Subcutaneous abdominal adipose tissue (tissue), 5 donors: ENCODE measurements around the gene CTTNBP2.

Experiments used
- H3K27ac ChIP-seq: one replicate; pipeline ENCODE4 v1.7.0; 2013; ENCODE audit warnings: low read depth, mild to moderate bottlenecking, inconsistent platforms, low read length, moderate library complexity
- H3K27me3 ChIP-seq, 5 donors: one replicate each; pipeline ENCODE4 v1.7.0; 2013; ENCODE audit warnings: low read length in 5 of 5, inconsistent platforms in 1 of 5; ENCODE audit not compliant: control insufficient read depth in 5 of 5, insufficient read depth in 4 of 5
- H3K36me3 ChIP-seq, 5 donors: one replicate each; pipeline ENCODE4 v1.7.0; 2013; ENCODE audit warnings: low read length in 5 of 5; ENCODE audit not compliant: control insufficient read depth in 5 of 5, insufficient read depth in 5 of 5
- H3K4me1 ChIP-seq, 5 donors: one replicate each; pipeline ENCODE4 v1.7.0; 2013; ENCODE audit warnings: low read length in 5 of 5, mild to moderate bottlenecking in 3 of 5, moderate library complexity in 1 of 5; ENCODE audit not compliant: control insufficient read depth in 5 of 5, insufficient read depth in 5 of 5
- H3K4me3 ChIP-seq, 5 donors: one replicate each; pipeline ENCODE4 v1.7.0; 2013; ENCODE audit warnings: low read length in 5 of 5, low read depth in 1 of 5
- H3K9ac ChIP-seq, 5 donors: one replicate each; pipeline ENCODE4 v1.7.0; 2013; ENCODE audit warnings: low read length in 5 of 5, mild to moderate bottlenecking in 4 of 5, moderate library complexity in 3 of 5
- H3K9me3 ChIP-seq, 5 donors: one replicate each; pipeline ENCODE4 v1.7.0; 2013; ENCODE audit warnings: low read length in 5 of 5; ENCODE audit not compliant: control insufficient read depth in 5 of 5
- donor health status: healthy.
- donor health status: healthy.
- donor health status: healthy.
- donor health status: healthy.
- donor health status: healthy.

Gene CTTNBP2

GRCh38 chr7:117854186-117854585, 19.1 kb downstream of the CTTNBP2 start:
- Histone ChIP-seq H3K4me3 (no peak overlapping the region), H3K27ac (no peak overlapping the region), H3K27me3 (no peaks in the 10 kb centered on the region), H3K36me3 (peaks cover 0 to 5% (median 3%) of the 10 kb centered on the region in 5 donors), H3K9me3 (no peaks in the 10 kb centered on the region), H3K9ac (no peak overlapping the region), H3K4me1 (no peaks in the 10 kb centered on the region)

- Histone ChIP-seq H3K4me1 (no peaks in the 10 kb centered on the region), H3K27ac (no peak overlapping the region), H3K4me3 (no peak overlapping the region), H3K9me3 (no peaks in the 10 kb centered on the region), H3K9ac (no peak overlapping the region), H3K27me3 (no peaks in the 10 kb centered on the region), H3K36me3 (peaks cover 0 to 7% (median 3%) of the 10 kb centered on the region in 5 donors)
Observed at GRCh38 chr7:117848941-117849340, 24.3 kb downstream of the CTTNBP2 start.

GRCh38 chr7:117844678-117845077, 28.6 kb downstream of the CTTNBP2 start:
- no peaks in the 10 kb centered on the region for H3K9me3 ChIP-seq
- no peaks in the 10 kb centered on the region for H3K4me1 ChIP-seq
- no peaks in the 10 kb centered on the region for H3K27me3 ChIP-seq
- H3K4me3 ChIP-seq, result no peak overlapping the region
- H3K36me3 ChIP-seq, result peaks cover 0 to 4% (median 0%) of the 10 kb centered on the region in 5 donors
- H3K9ac ChIP-seq, result no peak overlapping the region
- no peak overlapping the region for H3K27ac ChIP-seq

- Histone ChIP-seq H3K36me3 (peaks cover 0 to 4% (median 0%) of the 10 kb centered on the region in 5 donors), H3K27me3 (no peaks in the 10 kb centered on the region), H3K27ac (no peak overlapping the region), H3K9me3 (no peaks in the 10 kb centered on the region), H3K4me1 (no peaks in the 10 kb centered on the region), H3K9ac (no peak overlapping the region), H3K4me3 (no peak overlapping the region)
Observed at GRCh38 chr7:117841611-117842010, 31.6 kb downstream of the CTTNBP2 start.

- H3K9me3 ChIP-seq, result no peaks in the 10 kb centered on the region
- H3K27me3 ChIP-seq, result no peaks in the 10 kb centered on the region
- H3K9ac ChIP-seq, result no peak overlapping the region
- H3K4me1 ChIP-seq, result no peaks in the 10 kb centered on the region
- no peak overlapping the region for H3K27ac ChIP-seq
- H3K4me3 ChIP-seq, result no peak overlapping the region
- H3K36me3 ChIP-seq, result peaks cover 0 to 4% (median 0%) of the 10 kb centered on the region in 5 donors
Observed at GRCh38 chr7:117841011-117841410, 32.2 kb downstream of the CTTNBP2 start.

- H3K4me1 ChIP-seq, result peaks cover 0 to 3% (median 0%) of the 10 kb centered on the region in 5 donors
- H3K9ac ChIP-seq, result no peak overlapping the region
- no peak overlapping the region for H3K27ac ChIP-seq
- peaks cover 0 to 2% (median 0%) of the 10 kb centered on the region in 5 donors for H3K36me3 ChIP-seq
- no peaks in the 10 kb centered on the region for H3K27me3 ChIP-seq
- no peak overlapping the region for H3K4me3 ChIP-seq
- H3K9me3 ChIP-seq, result no peaks in the 10 kb centered on the region
Observed at GRCh38 chr7:117839507-117839906, 33.7 kb downstream of the CTTNBP2 start.

GRCh38 chr7:117837841-117838240, 35.4 kb downstream of the CTTNBP2 start:
- Histone ChIP-seq H3K4me3 (no peak overlapping the region), H3K27me3 (no peaks in the 10 kb centered on the region), H3K36me3 (no peaks in the 10 kb centered on the region), H3K9me3 (no peaks in the 10 kb centered on the region), H3K27ac (no peak overlapping the region), H3K4me1 (peaks cover 0 to 3% (median 0%) of the 10 kb centered on the region in 5 donors), H3K9ac (no peak overlapping the region)

- Histone ChIP-seq H3K9ac (no peak overlapping the region), H3K27ac (no peak overlapping the region), H3K27me3 (no peaks in the 10 kb centered on the region), H3K36me3 (no peaks in the 10 kb centered on the region), H3K9me3 (no peaks in the 10 kb centered on the region), H3K4me1 (peaks cover 0 to 10% (median 0%) of the 10 kb centered on the region in 5 donors), H3K4me3 (no peak overlapping the region)
Observed at GRCh38 chr7:117835016-117835664, 38.1 kb downstream of the CTTNBP2 start.

GRCh38 chr7:117830422-117830954, 42.8 kb downstream of the CTTNBP2 start:
- Histone ChIP-seq H3K27ac (no peak overlapping the region), H3K4me3 (peak overlapping the region in 3 of 5 donors; percentile 4 to 26 (median 6)), H3K9ac (no peak overlapping the region), H3K36me3 (no peaks in the 10 kb centered on the region), H3K4me1 (peaks cover 0 to 13% (median 0%) of the 10 kb centered on the region in 5 donors), H3K9me3 (no peaks in the 10 kb centered on the region), H3K27me3 (no peaks in the 10 kb centered on the region)

GRCh38 chr7:117829450-117830117, 43.7 kb downstream of the CTTNBP2 start:
- Histone ChIP-seq H3K4me3 (no peak overlapping the region), H3K36me3 (no peaks in the 10 kb centered on the region), H3K9me3 (no peaks in the 10 kb centered on the region), H3K4me1 (peaks cover 0 to 13% (median 0%) of the 10 kb centered on the region in 5 donors), H3K9ac (no peak overlapping the region), H3K27me3 (no peaks in the 10 kb centered on the region), H3K27ac (no peak overlapping the region)
